Esophagus mucosa (tissue), 1 donor: ENCODE measurements around the gene FASN. TPM values are rescaled to one million over a fixed set of nuclear protein-coding genes. Genes with fewer than 3 reads are reported as not detected.

ENCODE experiments used
- ATAC-seq: fragments of 200-7000 bp; cut with Tn5 transposase; one replicate; pipeline ENCODE4 v1.9.1; 2020
- total RNA-seq: library from RNA; stranded (reverse); gene quantifications from one replicate; pipeline ENCODE4 v1.2.4, GENCODE V29; 2023
- donor health status: DM: yes; HTN: yes; CAD: no.

FASN gene
- total RNA-seq, 1 donor from 2014 or later = 352 TPM

DNA sequence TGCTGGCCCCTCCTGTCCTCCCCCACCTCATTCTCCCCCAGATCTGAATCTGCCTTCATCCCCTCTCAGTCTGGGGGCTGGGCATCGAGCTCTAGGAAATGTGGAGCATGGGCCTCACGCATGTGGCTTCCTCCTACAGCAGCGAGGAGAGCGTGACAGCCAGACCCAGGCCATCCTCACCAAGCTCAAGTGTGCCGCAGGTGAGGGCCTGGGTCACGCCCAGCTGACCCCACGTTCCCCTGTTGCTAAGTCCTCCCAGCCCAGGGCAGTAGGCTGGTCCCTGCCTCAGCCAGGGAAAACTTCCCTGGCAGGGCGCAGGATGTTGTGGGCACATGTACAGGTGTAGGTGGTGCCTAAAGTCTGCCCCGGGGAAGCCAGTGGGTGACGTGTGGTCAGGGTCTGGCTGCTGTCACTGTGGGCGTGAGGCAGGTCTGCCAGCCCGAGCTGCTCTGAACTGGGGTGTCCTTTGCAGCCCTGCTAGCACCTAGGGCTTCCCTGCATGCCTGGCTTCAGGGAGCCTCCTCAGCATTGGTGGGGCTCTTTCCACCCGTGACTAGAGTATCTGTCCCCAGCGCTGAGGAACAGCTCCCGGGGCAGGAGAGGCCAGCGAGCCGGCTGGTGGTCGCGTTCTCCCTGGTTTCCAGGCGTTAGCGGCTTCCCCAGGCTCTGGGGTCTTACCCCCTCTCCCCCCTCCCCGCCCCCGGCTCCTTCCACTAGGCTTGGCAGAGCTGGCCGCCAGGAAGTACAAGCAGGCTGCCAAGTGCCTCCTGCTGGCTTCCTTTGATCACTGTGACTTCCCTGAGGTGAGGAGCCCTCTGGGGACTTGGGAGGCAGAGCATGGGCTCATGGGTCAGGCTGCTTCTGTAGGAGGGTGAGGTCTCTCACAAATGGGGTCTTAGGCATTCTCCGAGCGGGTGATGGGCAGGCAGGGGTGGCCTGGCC lies 42.7 kb downstream of the FASN start:
- ATAC-seq = no peak

DNA sequence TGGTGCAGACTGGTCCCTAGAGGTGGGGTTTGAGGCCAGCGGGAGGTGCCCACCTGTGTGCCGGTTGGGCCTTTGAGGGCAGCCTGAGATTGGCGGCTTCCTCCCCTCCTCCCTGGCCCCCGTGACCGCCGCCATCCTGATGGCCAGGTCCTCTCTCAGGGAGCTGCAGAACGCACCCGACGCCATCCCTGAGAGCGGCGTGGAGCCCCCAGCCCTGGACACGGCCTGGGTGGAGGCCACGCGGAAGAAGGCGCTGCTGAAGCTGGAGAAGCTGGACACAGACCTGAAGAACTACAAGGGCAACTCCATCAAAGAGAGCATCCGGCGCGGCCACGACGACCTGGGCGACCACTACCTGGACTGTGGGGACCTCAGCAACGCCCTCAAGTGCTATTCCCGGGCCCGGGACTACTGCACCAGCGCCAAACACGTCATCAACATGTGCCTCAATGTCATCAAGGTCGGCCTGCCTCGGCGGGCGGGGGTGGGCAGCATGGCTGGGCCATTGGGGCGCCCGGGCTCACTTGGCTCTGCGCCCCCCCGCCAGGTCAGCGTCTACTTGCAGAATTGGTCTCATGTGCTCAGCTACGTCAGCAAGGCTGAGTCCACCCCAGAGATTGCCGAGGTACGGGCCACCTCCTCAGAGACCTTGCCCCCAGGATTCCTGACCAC lies 43.5 kb downstream of the FASN start:
- ATAC-seq = no peak

DNA sequence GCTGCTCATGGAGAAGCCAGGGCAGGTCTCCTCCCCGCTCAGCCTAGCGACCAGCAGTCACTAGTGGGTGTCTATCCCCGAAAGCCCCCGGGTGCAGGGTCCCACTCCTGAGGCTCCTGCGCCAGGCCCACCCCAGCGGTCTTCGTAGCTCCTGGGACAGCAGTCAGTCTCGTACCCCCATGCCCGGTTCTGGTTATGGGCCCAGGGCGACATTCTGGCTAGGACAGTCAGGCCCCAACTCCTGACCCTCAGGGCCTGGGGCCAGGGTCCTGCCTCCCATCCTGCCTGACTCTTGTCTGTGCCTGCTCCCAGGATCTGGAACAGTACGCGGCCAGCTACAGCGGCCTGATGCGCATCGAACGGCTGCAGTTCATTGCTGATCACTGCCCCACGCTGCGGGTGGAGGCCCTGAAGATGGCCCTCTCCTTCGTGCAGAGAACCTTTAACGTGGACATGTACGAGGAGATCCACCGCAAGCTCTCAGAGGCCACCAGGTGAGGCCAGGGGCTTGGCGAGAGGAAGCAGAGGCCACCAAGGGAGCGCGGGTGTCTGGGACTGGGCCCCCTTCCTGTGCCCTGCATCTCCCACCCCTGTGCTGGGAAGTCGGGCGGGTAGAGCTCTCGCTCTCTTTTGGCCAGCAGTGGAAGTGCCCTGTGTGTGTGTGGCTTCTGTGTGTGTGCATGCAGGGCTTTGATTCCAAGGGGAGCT lies 44.3 kb downstream of the FASN start:
- no peak for ATAC-seq

DNA sequence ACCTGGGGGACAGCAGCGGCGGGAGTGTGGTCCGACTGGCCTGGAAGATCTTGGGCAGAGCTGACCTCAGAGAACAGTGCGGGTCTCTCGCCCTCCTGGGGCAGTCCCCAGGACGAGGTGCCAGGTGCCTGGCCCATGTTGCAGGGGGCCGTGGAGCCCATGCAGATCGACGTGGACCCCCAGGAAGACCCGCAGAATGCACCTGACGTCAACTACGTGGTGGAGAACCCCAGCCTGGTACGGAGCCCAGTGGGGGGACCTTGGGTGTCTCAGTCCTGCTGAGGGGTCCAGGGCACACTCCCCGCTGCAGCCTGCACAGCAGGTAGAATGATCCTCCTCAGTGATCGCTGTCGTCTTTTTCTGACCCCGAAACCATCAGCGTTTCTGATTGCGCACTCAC lies 44.9 kb downstream of the FASN start:
- ATAC-seq = no peak

DNA sequence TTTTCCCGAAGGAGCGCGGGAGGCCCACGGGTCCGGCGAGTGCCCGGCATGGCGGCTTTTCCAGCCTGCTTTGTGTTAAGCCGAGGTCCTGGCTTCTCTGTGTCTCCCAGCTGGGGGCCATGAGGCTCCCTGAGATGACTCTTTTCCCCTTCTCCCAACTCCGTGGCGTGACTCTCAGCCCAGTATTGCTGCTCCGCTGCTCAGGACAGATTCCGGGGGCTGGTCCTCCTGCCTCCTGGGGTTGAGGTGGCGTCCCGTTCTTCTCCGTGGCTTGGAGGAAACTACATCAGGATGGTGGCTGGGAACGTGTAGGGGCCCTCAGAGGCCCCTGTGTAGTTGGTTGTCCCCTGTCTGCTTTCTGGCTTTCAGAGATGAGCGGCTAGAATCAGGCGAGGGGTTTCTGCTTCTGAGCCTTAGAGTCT lies 45.4 kb downstream of the FASN start:
- ATAC-seq = no peak

DNA sequence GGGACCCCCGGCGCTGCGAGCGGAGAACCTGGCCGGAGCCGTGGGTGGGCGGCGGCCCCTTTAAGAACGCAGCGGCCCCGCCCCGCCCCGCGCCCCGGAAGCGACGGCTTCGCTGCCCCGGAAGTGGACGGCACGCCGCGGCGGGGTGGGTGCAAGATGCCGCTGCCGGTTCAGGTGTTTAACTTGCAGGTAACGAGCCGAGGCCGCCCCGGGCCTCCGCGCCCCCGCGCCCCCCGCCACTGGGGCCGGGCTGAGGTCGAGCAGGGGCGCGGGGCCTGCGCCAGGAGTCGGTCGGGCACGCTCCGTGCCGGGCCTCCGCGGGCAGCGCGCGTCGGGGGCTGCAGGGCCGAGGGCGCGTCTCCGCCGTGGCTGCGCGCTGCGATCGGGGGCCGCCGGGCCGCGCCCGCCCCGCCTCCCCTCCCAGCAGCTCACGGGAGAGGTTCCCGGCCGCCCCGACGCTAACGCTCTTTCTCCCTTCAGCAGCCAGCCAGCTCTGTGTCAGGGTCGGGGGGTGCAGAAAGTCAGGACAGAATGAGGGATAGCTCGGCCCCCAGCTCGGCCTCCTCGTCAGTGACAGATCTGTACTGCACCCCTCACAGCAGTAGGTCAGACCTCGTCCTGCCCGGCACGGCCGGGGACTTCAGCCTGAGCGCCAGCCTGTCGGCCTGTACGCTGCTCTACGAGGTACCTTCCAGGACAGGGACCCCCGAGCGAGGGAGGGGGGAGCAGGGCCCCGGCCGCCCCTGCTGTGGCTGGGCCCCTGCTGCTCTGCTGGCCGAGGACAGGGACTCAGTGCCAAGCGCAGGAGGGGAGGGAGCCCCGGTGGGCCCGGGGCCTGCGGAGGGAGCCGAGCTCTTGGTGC lies 46.0 kb downstream of the FASN start, which contains the start of the genes GPS1 and RFNG:
GPS1 (plus strand) TSS at position 123 of the 862 bp plus-strand sequence; CDS start at position 157, 34 bp downstream.
RFNG (minus strand) TSS at position 36 of the 862 bp plus-strand sequence. CDS start 45 bp downstream, outside the sequence.
- peak; percentile 42 for ATAC-seq

DNA sequence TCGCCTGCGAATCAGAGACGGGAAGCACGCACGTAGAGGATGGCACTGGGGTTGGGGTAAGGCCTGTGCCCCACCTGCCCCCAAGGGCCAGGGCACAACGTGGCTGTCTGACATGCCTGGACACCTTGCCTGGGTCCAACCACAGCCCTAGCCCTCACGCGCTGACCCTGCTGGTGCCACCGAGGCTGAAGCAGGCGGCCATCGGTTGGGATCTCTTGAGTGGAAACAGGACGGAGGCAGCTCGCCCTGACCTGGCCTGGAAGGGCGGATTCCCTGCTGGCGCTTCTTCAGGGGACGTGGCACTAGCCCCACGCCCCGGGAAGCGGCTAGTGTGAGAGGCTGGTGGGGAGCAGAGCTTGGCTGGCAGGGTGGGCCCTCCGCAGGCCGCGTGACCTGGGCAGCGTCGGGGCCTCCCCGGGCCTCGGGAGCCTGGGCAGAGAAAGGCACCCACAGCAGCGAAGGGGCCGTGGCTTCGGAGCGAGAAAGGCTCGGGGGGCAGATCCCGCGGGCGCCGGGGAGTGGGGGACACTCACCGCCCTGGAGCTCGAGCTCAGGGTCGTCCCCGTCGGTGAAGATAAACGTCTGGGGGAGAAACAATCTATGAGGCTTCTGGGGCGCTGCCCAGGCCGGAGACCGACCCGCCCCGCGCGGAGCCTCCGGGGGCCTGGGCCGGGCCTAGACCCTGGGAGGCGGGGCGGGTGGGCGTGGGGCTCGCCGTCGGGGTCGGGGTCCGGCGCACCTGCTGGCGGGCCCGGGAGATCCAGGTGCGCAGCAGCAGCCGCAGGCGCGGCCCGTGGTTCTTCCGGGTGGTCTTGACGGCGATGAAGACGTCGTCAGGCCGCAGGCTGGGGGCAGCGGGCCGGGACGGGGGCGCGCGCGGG lies 47.0 kb downstream of the FASN start:
- ATAC-seq = peak; percentile 4

DNA sequence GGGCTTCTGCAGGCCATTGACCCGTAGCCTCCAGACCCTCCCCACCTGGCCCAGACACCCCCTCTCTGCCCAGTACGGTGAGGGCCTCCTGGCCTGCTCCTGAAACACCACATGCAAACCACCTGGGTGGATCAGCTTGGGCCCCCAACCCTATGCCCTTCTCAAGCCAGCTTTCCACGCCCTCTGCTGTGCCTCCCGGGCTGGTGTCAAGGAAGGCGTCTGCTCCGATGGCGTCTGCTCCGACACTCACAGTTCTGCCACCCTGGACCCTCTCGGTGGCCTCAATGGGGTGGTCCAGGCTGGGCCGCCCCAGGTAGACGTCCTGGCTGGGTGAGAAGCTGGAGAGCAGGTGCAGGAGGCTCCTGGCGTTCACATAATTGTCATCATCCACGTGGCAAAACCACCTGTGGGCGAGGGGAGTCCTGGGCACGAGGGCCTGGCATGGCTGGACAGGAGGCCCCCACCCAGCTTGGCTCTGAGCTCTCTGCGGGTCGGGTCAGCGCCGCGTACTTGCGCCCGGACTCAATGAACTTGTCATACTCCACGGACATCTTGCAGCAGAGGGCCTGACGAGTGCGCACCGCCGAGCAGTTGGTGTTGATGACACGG lies 47.8 kb downstream of the FASN start:
- no peak for ATAC-seq

DNA sequence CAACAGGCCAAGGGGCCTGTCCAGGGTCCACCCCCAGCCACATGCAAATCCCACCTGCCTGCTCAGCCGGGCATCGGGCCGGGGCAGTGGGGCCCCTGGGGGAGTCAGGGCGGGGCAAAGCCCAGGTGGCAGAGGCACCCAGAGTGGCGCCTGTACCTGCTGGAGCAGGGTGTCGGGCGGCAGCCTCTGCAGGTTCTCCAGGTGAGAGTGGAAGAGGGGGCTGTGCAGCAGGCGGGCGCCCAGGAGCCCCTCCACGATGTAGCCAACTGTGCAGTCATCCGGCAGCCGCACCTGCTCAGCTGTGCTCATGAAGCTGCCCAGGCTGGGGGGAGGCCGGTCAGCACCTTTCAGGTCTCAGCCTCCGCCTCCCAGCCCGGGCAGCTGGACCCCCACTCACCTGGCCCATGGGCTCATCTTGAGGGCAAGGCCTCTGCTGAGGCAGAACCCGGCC lies 48.5 kb downstream of the FASN start:
- ATAC-seq = no peak

DNA sequence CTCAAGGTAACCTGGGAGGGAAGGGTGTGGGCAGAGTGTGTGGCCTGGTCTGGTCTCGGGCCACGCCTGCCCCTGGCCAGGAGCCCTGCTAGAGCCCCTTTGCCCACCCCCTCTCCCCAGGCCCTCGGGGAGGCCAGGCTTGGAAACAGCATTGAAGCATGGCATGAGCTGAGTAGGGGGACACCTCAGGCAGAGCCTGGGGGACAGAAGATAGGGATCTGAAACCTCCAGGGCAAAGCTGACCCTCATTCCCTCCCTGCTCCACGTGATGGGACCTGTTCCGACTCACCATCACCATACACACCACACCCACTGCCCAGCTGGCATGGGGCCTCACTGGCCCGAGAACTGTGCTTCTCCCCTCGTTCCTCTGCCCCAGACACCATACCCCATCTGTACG lies 48.9 kb downstream of the FASN start:
- ATAC-seq = no peak

DNA sequence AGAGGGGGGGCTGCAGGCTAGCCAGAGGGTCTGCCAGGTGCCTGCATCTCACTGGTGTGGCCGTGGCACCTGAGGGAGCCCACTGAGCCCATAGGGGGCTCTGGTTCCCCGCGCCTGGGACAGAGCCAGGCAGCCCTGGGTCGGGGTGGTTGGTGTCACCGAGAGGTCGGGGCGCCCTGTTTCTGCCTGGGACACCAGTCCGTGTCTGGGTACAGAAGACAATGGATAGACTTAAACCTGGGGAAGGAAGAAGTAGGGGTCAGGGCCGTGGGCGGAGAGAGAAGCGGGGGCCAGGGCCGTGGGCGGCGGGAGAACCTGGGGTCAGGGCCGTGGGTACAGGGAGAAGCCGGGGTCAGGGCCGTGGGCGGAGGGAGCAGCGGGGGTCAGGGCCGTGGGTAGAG lies 49.5 kb downstream of the FASN start:
- no peak for ATAC-seq

DNA sequence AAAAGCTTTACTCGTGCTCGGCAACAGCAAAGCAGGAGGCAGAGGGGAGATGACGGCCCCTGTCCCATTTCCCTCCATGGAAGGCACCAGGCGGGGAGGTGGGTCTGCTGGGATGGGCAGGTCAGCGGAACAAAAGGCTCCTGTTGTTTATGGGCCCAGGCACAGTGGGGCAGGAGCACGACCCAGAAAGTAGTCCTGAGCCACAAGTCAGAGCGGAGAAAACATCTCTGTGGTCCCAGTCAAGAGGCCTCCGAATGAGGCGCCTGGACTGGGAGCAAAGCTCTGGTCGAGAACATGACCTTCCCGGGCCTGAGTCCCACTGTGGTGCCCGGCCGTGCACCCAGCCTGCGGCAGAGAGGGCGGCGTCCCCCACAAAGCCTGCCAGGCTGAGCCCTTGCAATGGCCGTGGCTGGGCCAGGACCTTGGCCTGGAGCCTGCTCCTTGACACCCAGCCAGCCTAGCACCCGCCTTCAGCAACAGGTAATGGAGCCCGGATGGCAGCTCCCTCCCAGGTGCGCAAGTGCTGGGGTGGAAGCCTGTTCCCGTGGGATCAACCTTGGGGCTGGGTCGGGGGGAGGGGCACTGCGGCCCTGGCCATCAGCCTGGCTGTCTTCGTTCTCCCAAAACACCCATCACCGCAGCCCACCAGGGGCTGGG lies 50.0 kb downstream of the FASN start:
- ATAC-seq = no peak

DNA sequence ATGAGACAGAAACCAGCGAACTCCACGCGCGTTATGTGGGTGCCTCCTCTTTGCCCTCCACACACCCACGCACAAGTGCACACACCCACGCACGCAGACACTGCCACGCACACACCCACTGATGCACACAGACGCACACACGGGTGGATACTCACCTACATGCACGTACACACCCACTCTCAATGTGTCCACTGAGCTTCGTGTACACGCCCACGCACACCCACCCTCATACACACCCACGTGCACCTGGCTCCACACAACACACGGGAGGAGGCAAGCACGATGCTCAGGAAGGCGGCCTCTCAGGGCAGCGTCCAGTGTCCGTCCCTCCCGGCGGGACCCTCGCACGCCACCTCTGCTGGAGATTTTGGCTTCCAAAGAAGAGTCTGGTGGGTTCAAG lies 50.7 kb downstream of the FASN start:
- ATAC-seq = no peak

DNA sequence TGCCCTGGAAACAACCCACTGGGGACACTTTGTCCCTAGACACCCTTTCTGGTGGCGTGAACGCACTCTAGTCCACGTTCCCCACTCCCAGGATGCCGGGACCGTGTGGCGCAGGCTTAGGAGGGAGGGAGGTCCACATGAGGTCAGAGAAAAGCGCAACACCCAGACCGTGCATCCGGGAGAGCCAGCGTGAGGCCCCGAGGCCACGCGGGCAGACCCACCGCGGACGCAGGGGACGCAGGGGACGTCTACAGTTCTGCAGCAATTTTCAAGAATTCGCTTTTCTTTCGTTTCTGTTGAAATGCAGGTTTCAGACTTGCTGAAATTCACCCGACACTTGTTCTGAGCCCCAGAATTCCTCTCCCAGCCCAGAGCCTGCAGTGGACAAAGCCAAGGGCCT lies 51.1 kb downstream of the FASN start:
- no peak for ATAC-seq

DNA sequence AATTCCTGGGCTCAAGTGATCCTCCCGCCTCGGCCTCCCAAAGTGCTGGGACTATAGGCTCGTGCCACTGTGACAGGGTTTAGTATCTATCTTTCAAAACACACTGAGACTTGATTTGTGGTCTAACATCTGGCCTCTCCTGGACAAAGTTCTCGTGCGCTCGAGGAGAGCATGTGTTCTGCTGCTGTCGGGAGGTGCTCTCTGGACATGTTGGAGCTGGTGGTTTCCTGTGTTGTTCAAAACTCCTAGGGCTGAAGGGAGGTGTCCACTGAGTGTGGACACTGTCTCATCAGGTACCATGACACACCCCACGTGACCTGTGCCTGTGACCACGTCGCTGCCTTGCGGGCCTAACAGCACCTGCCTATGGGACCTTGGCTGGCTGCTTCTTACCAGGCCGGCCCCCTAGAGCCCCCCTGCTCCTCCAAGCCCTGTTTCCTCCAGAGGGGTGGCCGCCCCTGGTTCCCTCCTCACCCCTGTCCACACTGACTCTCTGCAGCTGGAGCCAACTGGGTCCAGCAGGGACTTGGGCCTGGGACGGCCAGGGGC lies 52.0 kb downstream of the FASN start:
- no peak for ATAC-seq

DNA sequence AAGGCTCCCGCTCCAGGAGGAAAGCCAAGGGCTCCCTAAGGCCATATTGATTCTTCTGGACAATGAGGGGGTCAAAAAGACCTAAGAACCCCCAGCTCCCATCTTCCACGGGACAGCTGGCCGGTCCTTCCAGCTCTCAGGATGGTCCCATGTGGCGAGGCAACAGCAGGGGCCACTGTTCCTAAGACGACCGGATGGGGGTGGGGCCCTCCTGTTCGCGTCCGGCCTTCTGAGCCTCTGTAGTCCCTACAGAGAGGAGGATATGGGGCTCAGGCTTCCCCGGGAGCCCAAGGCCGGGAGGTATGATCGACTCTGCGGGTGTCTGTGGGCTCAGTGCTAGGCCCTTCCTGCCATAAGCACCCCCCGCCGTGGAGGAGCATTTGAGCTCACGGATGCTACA lies 54.5 kb downstream of the FASN start:
- no peak for ATAC-seq

DNA sequence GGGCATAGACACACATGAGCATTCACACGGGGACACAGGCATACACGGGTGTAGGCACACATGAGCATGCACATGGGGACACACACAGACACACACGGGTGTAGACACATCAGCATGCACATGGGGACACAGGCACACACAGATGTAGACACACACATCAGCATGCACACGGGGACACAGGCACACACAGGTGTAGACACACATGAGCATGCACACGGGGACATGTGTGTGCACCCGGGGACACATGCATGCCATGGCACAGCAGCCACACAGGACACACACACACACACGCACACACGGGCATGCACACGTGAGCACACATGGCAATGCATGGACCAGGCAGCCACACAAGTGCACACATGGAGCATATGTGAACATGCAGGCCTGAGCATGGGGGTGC lies 55.4 kb downstream of the FASN start:
- peak; percentile 13 for ATAC-seq

DNA sequence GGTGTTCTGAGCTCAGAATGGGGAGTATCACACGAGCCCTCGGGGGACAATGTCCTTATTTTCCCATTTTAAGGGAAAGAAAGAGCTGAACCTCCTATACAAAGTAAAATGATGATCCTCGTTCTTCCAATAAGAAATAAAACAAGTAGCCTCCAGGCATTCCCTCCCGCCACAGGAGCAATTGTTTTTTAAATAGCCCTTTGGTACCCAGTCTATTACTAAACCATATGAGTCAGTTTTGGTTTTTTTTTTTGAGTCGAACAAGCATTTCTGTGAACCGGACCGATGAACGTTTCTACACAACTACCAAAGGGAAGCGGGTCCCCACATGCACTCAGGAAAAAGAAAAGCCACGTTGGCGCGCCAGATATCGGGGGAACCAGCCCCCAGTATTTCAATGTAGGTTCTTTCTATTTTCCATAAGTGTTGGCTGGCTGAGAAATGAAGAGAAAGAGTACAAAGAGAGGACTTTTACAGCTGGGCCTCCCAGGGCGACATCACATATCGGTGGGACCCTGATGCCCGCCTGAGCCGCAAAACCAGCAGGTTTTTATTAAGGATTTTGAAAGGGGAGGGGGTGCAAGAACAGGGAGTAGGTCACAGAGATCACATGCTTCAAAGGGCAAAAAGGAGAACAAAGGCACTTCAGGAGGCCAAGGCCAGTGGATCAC lies 56.8 kb downstream of the FASN start:
- no peak for ATAC-seq

DNA sequence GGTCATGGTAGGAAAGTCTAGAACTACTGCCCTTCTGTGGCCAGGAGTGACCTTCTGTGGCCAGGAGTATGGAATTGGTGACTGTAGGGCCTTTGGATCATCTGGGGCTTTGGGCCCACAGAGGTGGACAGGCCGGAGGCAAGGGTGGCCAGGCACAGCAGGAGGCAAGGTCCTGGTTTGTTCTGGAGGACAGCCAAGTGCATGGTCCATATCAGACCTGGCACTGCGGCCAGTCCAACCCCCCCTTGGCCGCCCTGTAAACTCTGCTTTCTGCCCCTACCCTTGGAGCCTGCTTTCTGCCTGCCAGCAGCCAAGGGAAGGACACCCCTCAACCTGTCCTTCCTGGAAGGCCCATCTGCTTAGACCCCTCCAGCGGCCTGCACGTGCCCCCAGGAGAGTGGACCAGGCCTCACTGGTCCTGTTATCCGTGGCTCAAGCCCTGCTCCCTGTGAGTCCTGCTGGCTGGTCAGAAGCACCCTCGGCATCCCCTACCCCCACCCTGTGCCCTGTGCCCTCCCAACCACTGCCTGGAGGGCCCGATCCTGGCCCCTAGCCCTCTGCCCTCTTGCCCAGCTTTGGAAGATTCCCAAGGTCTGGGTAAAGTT lies 58.2 kb downstream of the FASN start:
- no peak for ATAC-seq
